ENCODE measurements around the gene FAM20C. TPM values are rescaled to one million over a fixed set of nuclear protein-coding genes. Genes with fewer than 3 reads are reported as not detected.

The FAM20C gene
- polyA plus RNA-seq, 6 donors from 2014 or later, result 0.18 TPM; not detected in 5

DNA sequence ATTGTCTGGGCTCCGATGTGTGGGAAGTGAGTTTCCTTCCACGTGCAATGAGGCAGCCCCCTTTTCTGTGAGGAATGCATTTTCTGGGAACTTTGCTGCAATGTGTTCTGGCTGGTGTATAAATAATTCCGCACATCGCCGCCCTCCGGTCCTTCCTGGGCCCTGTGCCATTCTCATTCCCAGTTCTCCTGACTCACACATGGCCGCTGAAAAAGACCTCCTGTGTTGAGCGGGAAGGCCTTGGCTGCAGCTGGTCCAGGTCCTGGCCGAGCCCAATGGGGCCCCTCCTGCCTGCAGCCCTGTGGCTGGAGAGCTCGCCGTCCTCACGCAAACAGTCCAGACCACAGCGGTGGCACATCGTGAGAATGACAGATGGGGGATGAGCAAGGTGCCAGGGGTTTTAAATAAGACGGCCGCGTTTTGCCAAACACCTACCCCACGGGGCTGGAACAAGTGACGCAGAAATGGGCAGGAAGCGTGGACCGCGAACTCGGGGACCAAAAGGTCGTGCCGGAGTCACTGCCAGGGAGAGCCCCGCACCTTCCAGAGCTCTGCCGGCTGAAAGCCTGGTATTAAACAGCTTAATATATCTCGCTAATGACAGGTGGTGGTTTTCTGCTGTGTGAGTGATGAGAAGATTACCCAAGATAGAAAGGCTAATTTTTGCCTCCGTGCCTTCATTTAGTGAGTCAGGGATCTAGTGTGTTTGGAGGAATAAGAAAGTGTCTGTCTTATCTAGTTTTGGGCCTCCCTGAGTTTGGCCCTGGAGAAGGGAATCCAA, 37.0 kb downstream of the FAM20C start:
- Mint-ChIP-seq H3K9me3 (no peaks in the 10 kb centered on the region), H3K36me3 (no peaks in the 10 kb centered on the region), H3K4me1 (no peaks in the 10 kb centered on the region), H3K27ac (no peak overlapping the region), H3K4me3 (no peak overlapping the region), H3K27me3 (peaks cover 0 to 6% (median 4%) of the 10 kb centered on the region in 3 donors)
- ATAC-seq (ENCODE audit: low read depth in 2 of 2) (no peak), DNase-seq (no peak)

GRCh38 chr7:230274-230673, 37.9 kb downstream of the FAM20C start:
- no peak for ATAC-seq (ENCODE audit: low read depth in 2 of 2)
- no peak overlapping the region for H3K27ac Mint-ChIP-seq
- H3K4me1 Mint-ChIP-seq, result no peaks in the 10 kb centered on the region
- DNase-seq, result no peak
- no peaks in the 10 kb centered on the region for H3K9me3 Mint-ChIP-seq
- H3K4me3 Mint-ChIP-seq, result no peak overlapping the region
- peaks cover 0 to 6% (median 4%) of the 10 kb centered on the region in 3 donors for H3K27me3 Mint-ChIP-seq
- H3K36me3 Mint-ChIP-seq, result no peaks in the 10 kb centered on the region

DNA sequence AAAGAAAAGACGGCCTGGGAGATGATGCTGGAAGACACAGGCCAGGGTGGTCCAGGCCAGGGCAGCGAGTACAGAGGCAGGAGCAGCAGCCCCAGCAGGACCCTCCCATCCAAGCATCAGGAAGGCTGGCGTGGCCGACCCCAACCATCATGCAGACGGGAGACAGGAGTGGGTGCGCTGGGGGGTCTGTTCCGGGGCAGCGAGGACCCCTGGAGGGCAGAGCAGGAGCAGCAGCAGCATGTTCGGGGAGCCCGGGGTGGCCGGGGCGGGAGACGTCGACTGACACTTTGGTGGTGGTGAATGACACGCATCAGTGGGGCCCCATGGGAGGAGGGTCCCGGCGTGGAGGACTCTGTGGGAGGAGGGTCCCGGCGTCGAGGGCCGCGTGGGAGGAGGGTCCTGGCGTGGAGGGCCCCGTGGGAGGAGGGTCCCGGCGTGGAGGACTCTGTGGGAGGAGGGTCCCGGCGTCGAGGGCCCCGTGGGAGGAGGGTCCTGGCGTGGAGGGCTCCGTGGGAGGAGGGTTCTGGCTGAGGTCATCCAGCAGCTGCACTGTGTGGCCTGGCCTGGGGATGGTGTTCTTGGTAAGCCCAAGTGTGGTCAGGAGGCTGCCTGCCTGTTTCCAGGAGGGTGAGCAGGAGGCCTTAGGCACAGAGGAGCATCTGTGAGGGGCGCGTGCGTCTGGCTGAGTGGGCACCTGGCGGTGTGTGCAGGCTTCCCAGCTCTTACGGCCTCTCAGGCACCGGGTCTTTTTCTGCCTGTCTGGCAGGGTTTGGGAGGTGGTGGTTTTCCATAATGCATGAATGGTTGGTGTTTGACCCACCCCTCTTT, 38.9 kb downstream of the FAM20C start:
- no peak overlapping the region for H3K27ac Mint-ChIP-seq
- H3K27me3 Mint-ChIP-seq, result peaks cover 0 to 6% (median 4%) of the 10 kb centered on the region in 3 donors
- H3K9me3 Mint-ChIP-seq, result no peaks in the 10 kb centered on the region
- no peaks in the 10 kb centered on the region for H3K4me1 Mint-ChIP-seq
- ATAC-seq (ENCODE audit: low read depth in 2 of 2) (no peak), DNase-seq (no peak)
- no peaks in the 10 kb centered on the region for H3K36me3 Mint-ChIP-seq
- no peak overlapping the region for H3K4me3 Mint-ChIP-seq

- no peak overlapping the region for H3K4me3 Mint-ChIP-seq
- peaks cover 0 to 6% (median 4%) of the 10 kb centered on the region in 3 donors for H3K27me3 Mint-ChIP-seq
- ATAC-seq (ENCODE audit: low read depth in 2 of 2), result no peak
- DNase-seq, result no peak
- H3K36me3 Mint-ChIP-seq, result no peaks in the 10 kb centered on the region
- H3K27ac Mint-ChIP-seq, result no peak overlapping the region
- H3K9me3 Mint-ChIP-seq, result no peaks in the 10 kb centered on the region
- H3K4me1 Mint-ChIP-seq, result no peaks in the 10 kb centered on the region
Measured at GRCh38 chr7:231858-232246, 39.5 kb downstream of the FAM20C start.

- H3K27me3 Mint-ChIP-seq, result peaks cover 0 to 6% (median 4%) of the 10 kb centered on the region in 3 donors
- no peak for ATAC-seq (ENCODE audit: low read depth in 2 of 2)
Measured at GRCh38 chr7:232410-233248, 40.3 kb downstream of the FAM20C start.

DNA sequence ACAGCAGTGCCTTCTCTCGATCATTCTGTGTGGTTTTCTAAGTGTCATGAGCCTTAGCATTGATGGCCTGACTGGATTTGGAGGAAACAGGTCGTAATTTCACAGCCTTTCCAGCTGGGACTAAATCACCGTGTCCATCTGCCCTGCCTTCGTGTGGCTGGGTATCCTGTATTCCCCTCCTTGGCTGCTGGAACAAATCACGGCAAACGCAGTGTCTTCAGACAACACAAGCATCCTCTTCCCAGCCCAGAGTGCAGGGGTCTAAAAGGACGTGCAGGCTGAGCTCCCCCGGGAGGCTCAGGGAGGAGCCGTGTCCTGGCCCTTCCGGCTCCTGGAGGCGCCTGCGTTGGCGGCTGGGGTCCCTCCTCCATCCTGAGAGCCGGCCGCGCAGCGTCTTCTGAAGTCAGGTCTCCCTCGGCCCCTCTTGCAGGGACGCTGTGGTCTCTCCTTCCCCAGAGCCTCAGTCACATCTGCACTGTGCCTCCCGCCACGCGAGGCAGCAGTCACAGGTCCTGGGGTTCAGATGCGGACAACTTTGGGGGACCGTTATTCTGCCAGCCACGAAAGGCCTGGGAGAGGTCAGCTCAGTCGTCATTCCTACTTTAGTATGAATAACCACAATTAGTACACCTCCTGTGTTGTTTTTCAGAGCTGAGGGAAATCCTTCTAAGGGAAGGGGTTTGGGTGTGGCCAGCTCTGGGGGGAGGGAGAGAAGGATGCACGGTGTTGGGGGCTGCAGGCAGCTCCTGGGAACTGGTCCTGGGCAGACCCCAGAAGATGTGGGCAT, 41.1 kb downstream of the FAM20C start:
- Mint-ChIP-seq H3K36me3 (no peaks in the 10 kb centered on the region), H3K4me3 (no peak overlapping the region), H3K27ac (no peak overlapping the region), H3K9me3 (no peaks in the 10 kb centered on the region), H3K4me1 (no peaks in the 10 kb centered on the region), H3K27me3 (peaks cover 0 to 6% (median 4%) of the 10 kb centered on the region in 3 donors)
- ATAC-seq (ENCODE audit: low read depth in 2 of 2) (no peak), DNase-seq (no peak)

More at GRCh38 chr7:232410-233248, 40.3 kb downstream of the FAM20C start:
- Mint-ChIP-seq H3K36me3 (no peaks in the 10 kb centered on the region), H3K4me1 (no peaks in the 10 kb centered on the region), H3K4me3 (peak overlapping the region in 1 of 8 donors; percentile 47), H3K27ac (no peak overlapping the region), H3K9me3 (no peaks in the 10 kb centered on the region)
- no peak for DNase-seq

DNA sequence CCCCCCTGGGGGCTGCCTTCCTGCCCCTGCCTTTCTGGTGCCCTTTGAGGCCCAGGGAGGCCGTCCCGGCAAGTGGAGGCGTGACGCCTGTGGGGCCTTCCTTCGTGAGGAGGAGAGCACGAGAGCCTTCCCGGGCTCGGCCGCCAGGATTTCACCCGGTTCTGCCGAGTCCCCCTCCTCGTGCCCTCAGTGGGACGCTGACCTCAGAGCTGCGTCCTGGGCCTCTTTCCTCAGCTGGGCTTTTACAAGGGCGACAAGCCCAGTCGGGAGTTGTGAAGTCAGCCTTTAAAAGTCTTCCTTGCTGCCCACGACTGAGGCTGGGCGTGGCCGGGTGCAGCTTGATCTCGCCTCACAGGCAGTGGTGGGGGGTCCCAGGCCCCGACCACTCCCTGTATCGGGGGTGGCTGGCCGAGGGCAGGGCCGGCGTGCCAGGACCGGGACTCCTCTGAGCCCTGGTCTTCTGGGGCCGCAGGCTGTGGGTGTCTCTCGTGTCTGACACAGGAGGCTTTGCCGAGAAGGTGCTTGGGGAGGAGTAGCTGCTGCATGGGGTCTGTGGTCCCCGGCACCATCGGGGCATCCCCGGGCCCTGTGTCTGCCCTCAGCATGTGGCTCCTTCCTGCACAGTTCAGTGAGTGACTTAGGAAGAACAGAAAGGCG, 41.8 kb downstream of the FAM20C start:
- no peak for DNase-seq
- ATAC-seq (ENCODE audit: low read depth in 2 of 2), result no peak
- Mint-ChIP-seq H3K4me3 (no peak overlapping the region), H3K9me3 (no peaks in the 10 kb centered on the region), H3K4me1 (no peaks in the 10 kb centered on the region), H3K36me3 (no peaks in the 10 kb centered on the region), H3K27ac (no peak overlapping the region), H3K27me3 (peaks cover 0 to 6% (median 4%) of the 10 kb centered on the region in 3 donors)

GRCh38 chr7:234708-235553, 42.6 kb downstream of the FAM20C start:
- Mint-ChIP-seq H3K4me1 (no peaks in the 10 kb centered on the region), H3K4me3 (no peak overlapping the region), H3K9me3 (no peaks in the 10 kb centered on the region), H3K27ac (no peak overlapping the region), H3K36me3 (no peaks in the 10 kb centered on the region), H3K27me3 (peaks cover 0 to 4% (median under 1%) of the 10 kb centered on the region in 3 donors)
- DNase-seq, result no peak
- no peak for ATAC-seq (ENCODE audit: low read depth in 2 of 2)

- no peak overlapping the region for H3K27ac Mint-ChIP-seq
- peaks cover 0 to 4% (median 0%) of the 10 kb centered on the region in 3 donors for H3K27me3 Mint-ChIP-seq
- H3K4me3 Mint-ChIP-seq, result no peak overlapping the region
- no peak for ATAC-seq (ENCODE audit: low read depth in 2 of 2)
- no peaks in the 10 kb centered on the region for H3K9me3 Mint-ChIP-seq
- no peaks in the 10 kb centered on the region for H3K36me3 Mint-ChIP-seq
- no peaks in the 10 kb centered on the region for H3K4me1 Mint-ChIP-seq
- no peak for DNase-seq
Measured at GRCh38 chr7:235576-236395, 43.4 kb downstream of the FAM20C start.

GRCh38 chr7:236967-237366, 44.6 kb downstream of the FAM20C start:
- Mint-ChIP-seq H3K4me1 (no peaks in the 10 kb centered on the region), H3K4me3 (no peak overlapping the region), H3K27me3 (peaks cover 0 to 4% (median 0%) of the 10 kb centered on the region in 3 donors), H3K36me3 (no peaks in the 10 kb centered on the region), H3K9me3 (no peaks in the 10 kb centered on the region), H3K27ac (no peak overlapping the region)
- ATAC-seq (ENCODE audit: low read depth in 2 of 2) (no peak), DNase-seq (no peak)

GRCh38 chr7:237385-237784, 45.0 kb downstream of the FAM20C start:
- H3K4me1 Mint-ChIP-seq, result no peaks in the 10 kb centered on the region
- no peaks in the 10 kb centered on the region for H3K9me3 Mint-ChIP-seq
- H3K36me3 Mint-ChIP-seq, result no peaks in the 10 kb centered on the region
- ATAC-seq (ENCODE audit: low read depth in 2 of 2) (no peak), DNase-seq (no peak)
- H3K4me3 Mint-ChIP-seq, result no peak overlapping the region
- H3K27ac Mint-ChIP-seq, result no peak overlapping the region
- peaks cover 0 to 4% (median 0%) of the 10 kb centered on the region in 3 donors for H3K27me3 Mint-ChIP-seq

Data from naive B cell (primary cell).